ENCODE results near the gene ADAMTS19. TPM values are rescaled to one million over a fixed set of nuclear protein-coding genes. Genes with fewer than 3 reads are reported as not detected.

The ADAMTS19 gene
- total RNA-seq, 1 experiment from 2014 or later: 20.3 TPM

- H3K27me3 Mint-ChIP-seq (ENCODE audit: low read depth): no peaks in the 10 kb centered on the region
- no peak overlapping the region for H3K23ac ChIP-seq (ENCODE audit: insufficient read length, low read depth, low read length)
- TF ChIP-seq CTCF (conservative IDR thresholded peaks at IDR 0.05): no peak
- H3K56ac ChIP-seq (ENCODE audit: insufficient read length, low read depth, low read length): no peak overlapping the region
- no peak overlapping the region for H3K14ac ChIP-seq (ENCODE audit: insufficient read depth, low read length)
- H2AFZ ChIP-seq (ENCODE audit: low read length): no peak overlapping the region
- no peak overlapping the region for H4K8ac ChIP-seq (replicated peaks; ENCODE audit: insufficient read length, low read depth, low read length)
- no peak overlapping the region for H4K5ac ChIP-seq (ENCODE audit: insufficient read length, low read depth, low read length)
- H3K79me1 ChIP-seq (ENCODE audit: insufficient read depth, low read depth, low read length, poor library complexity, severe bottlenecking): no peaks in the 10 kb centered on the region
- peaks cover 2% of the 10 kb centered on the region in 2 experiments; a peak in 2 of 5 replicates for H3K9me3 Mint-ChIP-seq
- H2BK12ac ChIP-seq (ENCODE audit: insufficient read length, low read depth, low read length): no peak overlapping the region
- no peaks in the 10 kb centered on the region for H3K27me3 ChIP-seq (ENCODE audit: insufficient read depth, low read length)
- no peak overlapping the region for H4K91ac ChIP-seq (ENCODE audit: insufficient read length, low read depth, low read length)
- H3K4ac ChIP-seq (ENCODE audit: low read depth, low read length): no peak overlapping the region
- H3K23me2 ChIP-seq (ENCODE audit: insufficient read length, low read depth, low read length, poor library complexity, severe bottlenecking): no peaks in the 10 kb centered on the region
- H2AK5ac ChIP-seq (ENCODE audit: insufficient read length, low read length): no peak overlapping the region
- no peaks in the 10 kb centered on the region for H3K4me1 Mint-ChIP-seq
- no peak overlapping the region for H3K27ac ChIP-seq (ENCODE audit: insufficient read length, low read depth, low read length)
- no peaks in the 10 kb centered on the region for H3K9me3 ChIP-seq (ENCODE audit: control insufficient read depth, low read depth, low read length)
- no peak overlapping the region for H3K4me2 ChIP-seq (ENCODE audit: insufficient read depth, insufficient read length, low read length)
- H2BK20ac ChIP-seq (ENCODE audit: low read depth, low read length, poor library complexity, severe bottlenecking): no peak overlapping the region
- H3K4me1 ChIP-seq (ENCODE audit: insufficient read depth, low read length): no peaks in the 10 kb centered on the region
- DNase-seq: no peak
- no peak overlapping the region for H3K27ac Mint-ChIP-seq
- no peak overlapping the region for H3K18ac ChIP-seq (ENCODE audit: insufficient read length, low read depth, low read length)
- H3K9ac ChIP-seq (ENCODE audit: extremely low read depth, insufficient read length, low read length): no peak overlapping the region
- no peak overlapping the region for H2BK120ac ChIP-seq (ENCODE audit: low read depth, low read length, poor library complexity, severe bottlenecking)
- H3K4me3 Mint-ChIP-seq: no peak overlapping the region
- H3T11ph ChIP-seq (ENCODE audit: low read length): no peak overlapping the region
- H2BK5ac ChIP-seq (ENCODE audit: insufficient read length, low read length): no peak overlapping the region
- no peaks in the 10 kb centered on the region for H4K20me1 ChIP-seq (ENCODE audit: control insufficient read depth, insufficient read depth, insufficient read length)
- H2BK15ac ChIP-seq (ENCODE audit: low read depth, low read length): no peak overlapping the region
- no peaks in the 10 kb centered on the region for H3K79me2 ChIP-seq (ENCODE audit: insufficient read depth, low read length)
- H3K36me3 Mint-ChIP-seq (ENCODE audit: insufficient read depth in 1 of 3, low read depth in 3 of 3): peaks cover 11 to 16% (median 13%) of the 10 kb centered on the region in 3 experiments
- no CpG with 5 or more reads among the region's 1 CpG for WGBS (ENCODE audit: extremely low coverage, insufficient read length, low lambda C conversion rate)
Observed at GRCh38 chr5:129616517-129616916, 156.4 kb downstream of the ADAMTS19 start.
